Measurements from ENCODE around the gene PLPP4. TPM values are rescaled to one million over a fixed set of nuclear protein-coding genes. Genes with fewer than 3 reads are reported as not detected.

PLPP4 gene
- total RNA-seq, 1 experiment from 2014 or later = 1.3 TPM

- peaks cover 7% of the 10 kb centered on the region for H3K9me3 Mint-ChIP-seq (ENCODE audit: unreplicated experiment)
- H3K36me3 Mint-ChIP-seq (ENCODE audit: insufficient read depth, unreplicated experiment) = no peaks in the 10 kb centered on the region
- TF ChIP-seq CTCF (IDR thresholded peaks at IDR 0.05; ENCODE audit: unreplicated experiment) = no peak
- BruUV-seq (replicated peaks) = no TSS peak
- intact Hi-C loops (cut with micrococcal nuclease) = no loop called here
- H3K27ac Mint-ChIP-seq (ENCODE audit: low read depth, unreplicated experiment) = no peak overlapping the region
- H3K4me3 Mint-ChIP-seq (ENCODE audit: unreplicated experiment) = no peak overlapping the region
- DNase-seq (ENCODE audit: unreplicated experiment) = no peak
- peaks cover 32% of the 10 kb centered on the region for H3K27me3 Mint-ChIP-seq (ENCODE audit: insufficient read depth, unreplicated experiment)
- POLR2A ChIA-PET = interaction anchor here (0.6 kb wide), 1 partner anchor 509 kb away, joined by 3 read pairs; no protein-coding TSS in a partner anchor
- H3K4me1 Mint-ChIP-seq (ENCODE audit: insufficient read depth, unreplicated experiment) = no peaks in the 10 kb centered on the region
- CTCF ChIA-PET = interaction anchor here (0.7 kb wide), 1 partner anchor 154 kb away, joined by 4 read pairs; no protein-coding TSS in a partner anchor
These were observed 156.2 kb downstream of the PLPP4 start for GRCh38 chr10:120613180-120613579.

GRCh38 chr10:120614680-120615079 lies 157.7 kb downstream of the PLPP4 start:
- no peaks in the 10 kb centered on the region for H3K4me1 Mint-ChIP-seq (ENCODE audit: insufficient read depth, unreplicated experiment)
- TF ChIP-seq CTCF (IDR thresholded peaks at IDR 0.05; ENCODE audit: unreplicated experiment) = no peak
- peaks cover 29% of the 10 kb centered on the region for H3K27me3 Mint-ChIP-seq (ENCODE audit: insufficient read depth, unreplicated experiment)
- ChIA-PET POLR2A (interaction anchor here (0.6 kb wide), 1 partner anchor 66 kb away, joined by 3 read pairs; no protein-coding TSS in a partner anchor), CTCF (no interaction called here)
- peaks cover 6% of the 10 kb centered on the region for H3K9me3 Mint-ChIP-seq (ENCODE audit: unreplicated experiment)
- no peak for DNase-seq (ENCODE audit: unreplicated experiment)
- H3K36me3 Mint-ChIP-seq (ENCODE audit: insufficient read depth, unreplicated experiment) = no peaks in the 10 kb centered on the region
- no peak overlapping the region for H3K4me3 Mint-ChIP-seq (ENCODE audit: unreplicated experiment)
- H3K27ac Mint-ChIP-seq (ENCODE audit: low read depth, unreplicated experiment) = no peak overlapping the region
- BruUV-seq (replicated peaks) = no TSS peak
- intact Hi-C loops (cut with micrococcal nuclease) = no loop called here

DNA sequence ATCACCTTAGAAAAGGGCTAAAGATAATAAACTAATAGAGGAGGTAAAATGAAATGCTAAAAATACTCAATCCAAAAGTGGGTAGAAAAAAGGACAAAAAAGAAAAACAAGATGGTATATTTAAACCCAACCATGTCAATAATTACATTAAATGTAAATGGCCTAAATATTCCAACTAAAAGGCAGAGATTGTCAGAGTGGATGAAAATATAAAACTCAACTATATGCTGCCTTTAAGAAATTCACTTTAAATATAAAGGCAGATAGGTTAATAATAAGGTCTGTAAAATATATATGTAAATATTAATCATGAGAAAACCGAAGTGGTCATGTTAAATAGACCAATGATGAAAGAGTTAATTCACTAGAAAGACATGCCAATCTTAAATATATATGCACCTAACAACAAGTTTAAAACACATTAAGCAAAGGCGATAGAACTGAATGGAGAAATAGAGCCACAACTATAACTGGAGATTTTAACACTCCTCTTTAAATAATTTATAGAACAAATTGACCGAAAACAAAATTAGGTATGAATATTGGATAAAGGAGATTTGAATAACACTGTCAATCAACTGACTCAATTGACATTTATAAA lies 159.4 kb downstream of the PLPP4 start:
- no TSS peak for BruUV-seq (replicated peaks)
- no peak for DNase-seq (ENCODE audit: unreplicated experiment)
- Mint-ChIP-seq H3K27me3 (ENCODE audit: insufficient read depth, unreplicated experiment) (peaks cover 25% of the 10 kb centered on the region), H3K36me3 (ENCODE audit: insufficient read depth, unreplicated experiment) (no peaks in the 10 kb centered on the region), H3K9me3 (ENCODE audit: unreplicated experiment) (no peaks in the 10 kb centered on the region), H3K27ac (ENCODE audit: low read depth, unreplicated experiment) (no peak overlapping the region), H3K4me3 (ENCODE audit: unreplicated experiment) (no peak overlapping the region), H3K4me1 (ENCODE audit: insufficient read depth, unreplicated experiment) (no peaks in the 10 kb centered on the region)
- CTCF ChIA-PET = no interaction called here
- POLR2A ChIA-PET = interaction anchor here (0.7 kb wide), 1 partner anchor 8 kb away, joined by 3 read pairs; no protein-coding TSS in a partner anchor
- TF ChIP-seq CTCF (IDR thresholded peaks at IDR 0.05; ENCODE audit: unreplicated experiment) = no peak
- intact Hi-C loops (cut with micrococcal nuclease) = no loop called here

GRCh38 chr10:120628197-120628596 lies 171.2 kb downstream of the PLPP4 start:
- intact Hi-C loops (cut with micrococcal nuclease) = no loop called here
- peak; percentile 5 for DNase-seq (ENCODE audit: unreplicated experiment)
- Mint-ChIP-seq H3K9me3 (ENCODE audit: unreplicated experiment) (no peaks in the 10 kb centered on the region), H3K36me3 (ENCODE audit: insufficient read depth, unreplicated experiment) (no peaks in the 10 kb centered on the region), H3K4me3 (ENCODE audit: unreplicated experiment) (no peak overlapping the region), H3K27ac (ENCODE audit: low read depth, unreplicated experiment) (no peak overlapping the region), H3K27me3 (ENCODE audit: insufficient read depth, unreplicated experiment) (peaks cover 31% of the 10 kb centered on the region), H3K4me1 (ENCODE audit: insufficient read depth, unreplicated experiment) (no peaks in the 10 kb centered on the region)
- TF ChIP-seq CTCF (IDR thresholded peaks at IDR 0.05; ENCODE audit: unreplicated experiment) = no peak
- no TSS peak for BruUV-seq (replicated peaks)
- CTCF ChIA-PET = no interaction called here
- POLR2A ChIA-PET = no interaction called here

Data from MCF 10A (cell line).